Nephron (organoid): ENCODE results near the gene SYCN.

Source experiments
- H3K27ac Mint-ChIP-seq, 3 experiments: 2 replicates each; pipeline ENCODE4 v1.8.0; 2020; ENCODE audit warnings: mixed read lengths in 3 of 3, mild to moderate bottlenecking in 2 of 3, moderate library complexity in 1 of 3
- H3K27me3 Mint-ChIP-seq: 2 replicates; pipeline ENCODE4 v1.8.0; 2021; ENCODE audit warnings: low read depth, mild to moderate bottlenecking, moderate library complexity, mixed read lengths
- H3K36me3 Mint-ChIP-seq: 2 replicates; pipeline ENCODE4 v1.8.0; 2020; ENCODE audit warnings: low read depth, mixed read lengths
- H3K4me1 Mint-ChIP-seq: 2 replicates; pipeline ENCODE4 v1.8.0; 2020; ENCODE audit warnings: mixed read lengths
- H3K4me3 Mint-ChIP-seq, 3 experiments: 2 replicates each; pipeline ENCODE4 v1.8.0; 2020; ENCODE audit warnings: mild to moderate bottlenecking in 3 of 3, mixed read lengths in 3 of 3, moderate library complexity in 2 of 3
- H3K9me3 Mint-ChIP-seq: 2 replicates; pipeline ENCODE4 v1.8.0; 2020; ENCODE audit warnings: mixed read lengths
- TF ChIP-seq, protein P1 (sequence below), 3 experiments: fragments of 200-600 bp; sonication (generic); IDR thresholded peaks; one replicate each; pipeline ENCODE4 v1.5.0; 2021; ENCODE audit warnings: antibody characterized with exemption in 3 of 3; ENCODE audit not compliant: unreplicated experiment in 3 of 3

The SYCN gene

DNA sequence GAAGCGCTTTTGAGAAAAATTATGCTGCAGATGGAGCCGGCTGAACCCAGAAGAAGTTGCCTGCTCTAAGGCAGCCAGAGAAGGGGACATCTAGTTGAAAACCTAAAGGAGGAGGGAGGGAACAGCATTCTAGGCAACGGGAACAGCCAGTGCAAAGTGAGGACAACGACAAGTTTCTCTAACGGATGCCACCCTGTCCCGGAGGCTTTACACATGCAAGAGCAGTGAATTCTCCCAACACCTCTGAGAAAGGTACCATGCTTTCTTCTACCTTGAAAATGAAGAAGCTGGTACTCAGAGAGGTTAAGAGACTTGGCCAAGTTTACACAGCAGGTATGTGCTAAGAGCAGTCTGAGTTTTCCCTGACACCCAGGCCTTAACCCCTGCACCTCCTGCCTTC, 34.9 kb upstream of the SYCN start:
- Mint-ChIP-seq H3K4me1 (no peaks in the 10 kb centered on the region), H3K36me3 (no peaks in the 10 kb centered on the region), H3K4me3 (no peak overlapping the region), H3K27me3 (peaks cover 45% of the 10 kb centered on the region), H3K9me3 (no peaks in the 10 kb centered on the region), H3K27ac (no peak overlapping the region)
- TF ChIP-seq, protein P1, sequence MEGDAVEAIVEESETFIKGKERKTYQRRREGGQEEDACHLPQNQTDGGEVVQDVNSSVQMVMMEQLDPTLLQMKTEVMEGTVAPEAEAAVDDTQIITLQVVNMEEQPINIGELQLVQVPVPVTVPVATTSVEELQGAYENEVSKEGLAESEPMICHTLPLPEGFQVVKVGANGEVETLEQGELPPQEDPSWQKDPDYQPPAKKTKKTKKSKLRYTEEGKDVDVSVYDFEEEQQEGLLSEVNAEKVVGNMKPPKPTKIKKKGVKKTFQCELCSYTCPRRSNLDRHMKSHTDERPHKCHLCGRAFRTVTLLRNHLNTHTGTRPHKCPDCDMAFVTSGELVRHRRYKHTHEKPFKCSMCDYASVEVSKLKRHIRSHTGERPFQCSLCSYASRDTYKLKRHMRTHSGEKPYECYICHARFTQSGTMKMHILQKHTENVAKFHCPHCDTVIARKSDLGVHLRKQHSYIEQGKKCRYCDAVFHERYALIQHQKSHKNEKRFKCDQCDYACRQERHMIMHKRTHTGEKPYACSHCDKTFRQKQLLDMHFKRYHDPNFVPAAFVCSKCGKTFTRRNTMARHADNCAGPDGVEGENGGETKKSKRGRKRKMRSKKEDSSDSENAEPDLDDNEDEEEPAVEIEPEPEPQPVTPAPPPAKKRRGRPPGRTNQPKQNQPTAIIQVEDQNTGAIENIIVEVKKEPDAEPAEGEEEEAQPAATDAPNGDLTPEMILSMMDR (IDR thresholded peaks at IDR 0.05; ENCODE audit: unreplicated experiment in 3 of 3) = no peak

DNA sequence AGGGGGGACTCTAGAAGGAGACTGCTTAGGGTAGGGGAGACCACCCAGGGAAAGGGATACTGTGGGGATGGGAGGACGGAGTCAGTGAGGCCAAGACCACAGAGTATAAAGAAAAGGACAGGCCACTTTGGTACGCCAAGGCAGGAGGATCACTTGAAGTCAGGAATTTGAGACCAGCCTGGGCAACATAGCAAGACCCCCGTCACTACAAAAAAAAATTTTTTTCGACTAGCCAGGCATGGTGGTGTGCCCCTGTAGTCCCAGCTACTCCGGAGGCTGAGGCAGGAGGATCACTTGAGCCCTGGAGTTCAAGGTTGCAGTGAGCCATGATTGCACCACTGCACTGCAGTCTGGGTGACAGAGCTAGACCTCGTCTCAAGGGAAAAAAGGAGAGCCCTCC, 34.1 kb upstream of the SYCN start:
- peaks cover 44% of the 10 kb centered on the region for H3K27me3 Mint-ChIP-seq
- H3K4me3 Mint-ChIP-seq = no peak overlapping the region
- no peak overlapping the region for H3K27ac Mint-ChIP-seq
- TF ChIP-seq, protein P1 (IDR thresholded peaks at IDR 0.05; ENCODE audit: unreplicated experiment in 3 of 3) = no peak
- H3K9me3 Mint-ChIP-seq = no peaks in the 10 kb centered on the region
- no peaks in the 10 kb centered on the region for H3K4me1 Mint-ChIP-seq
- H3K36me3 Mint-ChIP-seq = no peaks in the 10 kb centered on the region

DNA sequence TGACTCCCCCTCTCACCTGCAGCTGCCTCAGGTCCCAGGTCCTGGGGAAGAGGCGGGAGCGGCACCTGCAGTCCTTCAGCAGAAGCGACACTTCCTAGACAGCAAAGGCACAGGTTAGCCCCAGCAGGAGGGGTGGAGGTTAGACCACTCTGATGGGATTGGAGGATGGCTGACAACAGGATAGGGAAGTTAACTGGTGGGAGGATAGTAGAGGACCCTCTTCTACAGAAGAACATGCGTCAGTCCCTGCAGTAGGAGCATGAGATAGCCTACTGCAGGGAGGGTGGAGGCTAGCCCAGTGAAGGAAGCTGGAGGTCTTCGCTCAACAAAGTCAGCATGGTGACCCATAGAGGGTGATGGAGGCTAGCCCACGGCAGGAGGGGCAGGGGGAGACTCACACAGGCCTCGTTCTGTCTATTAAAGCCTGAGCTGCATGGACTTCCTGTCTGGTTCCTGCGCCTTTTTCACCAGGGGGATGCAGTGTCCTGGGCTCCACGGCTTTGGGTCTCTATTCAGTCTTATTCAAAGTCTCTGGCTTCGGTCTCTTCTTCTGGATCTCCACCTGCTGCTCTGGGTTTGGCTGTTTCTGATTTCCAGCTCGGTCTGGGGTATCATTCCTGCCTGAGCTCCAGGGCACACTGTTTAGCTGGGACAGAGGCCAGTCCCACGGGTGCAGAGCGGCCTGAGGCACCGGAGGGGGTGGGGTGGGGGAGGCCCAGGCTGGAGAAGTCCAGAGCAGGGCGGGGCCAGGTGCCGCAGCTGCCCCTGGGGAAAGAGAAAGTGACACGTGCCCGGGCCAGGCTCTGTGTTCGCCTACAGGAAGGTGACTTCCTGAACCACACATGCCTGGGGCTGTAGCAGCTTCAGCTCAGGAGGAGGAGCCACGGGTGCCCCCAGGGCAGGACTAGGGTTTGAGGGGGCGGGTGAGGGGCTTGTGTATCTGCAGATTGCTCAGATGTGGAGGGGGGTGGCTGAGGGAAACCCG, 33.4 kb upstream of the SYCN start:
- TF ChIP-seq, protein P1 (IDR thresholded peaks at IDR 0.05; ENCODE audit: unreplicated experiment in 3 of 3) = no peak
- Mint-ChIP-seq H3K27me3 (peaks cover 49% of the 10 kb centered on the region), H3K36me3 (no peaks in the 10 kb centered on the region)

DNA sequence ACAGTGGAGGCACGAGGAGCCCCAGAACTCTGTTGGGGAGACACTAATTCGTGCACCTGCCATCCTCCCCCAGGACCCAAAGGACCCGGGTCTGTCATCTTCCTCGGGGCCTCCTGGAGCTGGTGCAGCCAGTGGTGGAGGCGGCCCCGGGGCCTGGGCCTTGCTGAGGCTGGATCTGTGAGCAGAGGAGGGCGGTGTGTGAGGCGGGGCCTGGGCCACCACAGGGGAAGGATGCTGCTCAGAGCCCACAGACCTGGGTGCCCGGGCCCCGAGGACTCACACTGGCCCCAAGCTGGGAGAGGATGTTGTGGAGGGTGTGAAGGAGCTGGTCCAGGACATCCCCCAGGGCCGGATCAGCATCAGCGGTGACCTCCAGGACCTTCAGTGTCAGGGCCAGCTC, 32.5 kb upstream of the SYCN start:
- peaks cover 54% of the 10 kb centered on the region for H3K27me3 Mint-ChIP-seq
- H3K4me1 Mint-ChIP-seq = no peaks in the 10 kb centered on the region
- TF ChIP-seq, protein P1 (IDR thresholded peaks at IDR 0.05; ENCODE audit: unreplicated experiment in 3 of 3) = no peak
- H3K36me3 Mint-ChIP-seq = no peaks in the 10 kb centered on the region
- no peaks in the 10 kb centered on the region for H3K9me3 Mint-ChIP-seq
- no peak overlapping the region for H3K27ac Mint-ChIP-seq
- no peak overlapping the region for H3K4me3 Mint-ChIP-seq

More for the DNA sequence above, 33.4 kb upstream of the SYCN start:
- Mint-ChIP-seq H3K4me1 (no peaks in the 10 kb centered on the region), H3K4me3 (no peak overlapping the region), H3K27ac (no peak overlapping the region), H3K9me3 (no peaks in the 10 kb centered on the region)

DNA sequence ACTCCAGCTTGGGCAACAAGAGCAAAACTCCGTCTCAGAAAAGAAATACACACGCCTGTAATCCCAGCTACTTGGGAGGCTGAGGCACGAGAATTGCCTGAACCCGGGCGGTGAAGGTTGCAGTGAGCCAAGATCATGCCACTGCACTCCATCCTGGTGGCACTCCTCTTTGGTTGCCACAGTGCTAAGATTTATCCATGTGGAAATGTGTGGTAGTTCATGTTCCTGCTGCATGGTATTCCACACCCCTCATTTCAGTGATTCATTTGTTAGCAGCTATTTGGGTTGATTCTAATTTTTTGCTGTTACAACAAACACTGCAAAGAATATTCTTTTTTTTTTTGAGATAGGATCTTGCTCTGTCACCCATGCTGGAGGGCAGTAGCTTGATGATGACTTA, 28.6 kb upstream of the SYCN start:
- no peak overlapping the region for H3K4me3 Mint-ChIP-seq
- H3K27ac Mint-ChIP-seq = no peak overlapping the region

More for the DNA sequence above, 28.6 kb upstream of the SYCN start:
- H3K4me1 Mint-ChIP-seq = no peaks in the 10 kb centered on the region
- H3K27me3 Mint-ChIP-seq = peaks cover 45% of the 10 kb centered on the region
- no peaks in the 10 kb centered on the region for H3K36me3 Mint-ChIP-seq
- no peaks in the 10 kb centered on the region for H3K9me3 Mint-ChIP-seq
- TF ChIP-seq, protein P1 (IDR thresholded peaks at IDR 0.05; ENCODE audit: unreplicated experiment in 3 of 3) = no peak
